ENCODE results near the gene PTCH2.

DNA sequence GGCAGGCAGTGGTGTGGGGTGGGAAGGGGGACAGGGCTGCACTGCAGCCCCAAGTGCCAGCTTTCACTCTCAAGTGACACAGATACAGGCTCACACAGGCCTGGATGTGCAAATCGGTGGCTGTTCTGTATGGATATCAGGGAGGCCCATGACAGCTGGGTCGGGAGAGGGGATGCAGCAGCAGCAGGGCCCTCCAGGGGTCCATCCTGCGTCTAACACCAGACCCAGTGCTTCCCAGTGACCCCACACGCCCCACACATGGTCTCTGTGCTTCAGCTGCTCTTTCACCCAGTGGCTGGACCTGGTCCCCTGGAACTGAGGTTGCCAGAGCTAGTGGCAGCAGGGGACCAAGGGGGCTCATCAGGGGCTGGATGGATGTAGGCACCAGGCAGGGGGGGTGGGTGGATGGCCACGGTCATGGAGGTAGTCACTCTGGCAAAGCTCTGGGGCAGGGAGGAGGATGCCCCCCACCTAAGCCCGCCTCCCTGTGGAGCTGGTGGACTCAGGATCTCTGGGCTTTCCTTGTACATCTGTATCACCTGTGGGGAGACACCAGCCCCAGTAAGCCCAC, 20.8 kb downstream of the PTCH2 start:
- no peak for TF ChIP-seq CTCF (IDR thresholded peaks at IDR 0.05)
- no peak for TF ChIP-seq POLR2A (IDR thresholded peaks at IDR 0.05)
